Stimulated activated CD4-positive, alpha-beta T cell treated with anti-CD3 and anti-CD28 coated beads, Interleukin-4, amount 100 ng/mL, for 1 hour (primary cell): ENCODE results near the gene RFESD.
"Not testable (repeated sequence)": the region's sequence is repeated elsewhere in the genome, so short reads cannot be mapped to it uniquely, and the experiment has no call there.

Experiments
- DNase-seq: peaks from one replicate; pipeline ENCODE4 v3.0.0-alpha.2; 2020

RFESD gene

DNA sequence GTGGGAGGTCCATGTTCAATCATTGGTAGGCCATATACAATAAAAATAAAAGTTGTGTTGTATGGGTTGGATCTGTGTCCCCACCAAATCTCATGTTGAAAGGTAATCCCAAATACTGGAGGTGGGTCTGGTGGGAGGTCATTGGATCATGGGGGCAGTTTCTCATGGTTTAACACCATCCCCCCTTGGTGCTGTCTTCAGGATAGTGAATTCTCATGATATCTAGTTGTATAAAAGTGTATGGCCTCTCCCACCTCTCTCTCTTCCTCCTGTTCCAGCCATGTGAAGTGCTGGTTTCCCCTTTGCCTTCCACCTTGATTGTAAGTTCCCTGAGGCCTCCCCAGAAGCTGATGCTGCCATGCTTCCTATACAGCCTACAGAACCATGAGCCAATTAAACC, 21.1 kb downstream of the RFESD start:
- no peak for DNase-seq

DNA sequence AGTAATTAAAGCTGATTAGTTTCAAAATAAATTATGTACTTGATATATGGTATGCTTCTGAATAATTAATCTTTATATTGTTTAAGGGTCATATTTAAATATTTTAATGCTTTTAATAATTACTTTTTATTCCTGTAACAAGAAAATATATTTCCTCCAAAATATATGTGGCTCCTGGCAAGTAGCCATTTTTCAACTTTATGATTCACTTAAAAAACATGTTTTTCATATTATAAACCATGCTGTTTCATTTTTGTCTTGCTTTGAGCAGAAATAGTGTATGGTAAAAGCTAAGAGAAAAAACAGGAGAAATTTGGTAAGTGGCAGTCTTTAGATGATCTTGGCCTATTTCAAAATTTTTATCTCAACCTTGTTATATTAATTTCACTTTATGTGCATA, 21.6 kb downstream of the RFESD start:
- DNase-seq: no peak

DNA sequence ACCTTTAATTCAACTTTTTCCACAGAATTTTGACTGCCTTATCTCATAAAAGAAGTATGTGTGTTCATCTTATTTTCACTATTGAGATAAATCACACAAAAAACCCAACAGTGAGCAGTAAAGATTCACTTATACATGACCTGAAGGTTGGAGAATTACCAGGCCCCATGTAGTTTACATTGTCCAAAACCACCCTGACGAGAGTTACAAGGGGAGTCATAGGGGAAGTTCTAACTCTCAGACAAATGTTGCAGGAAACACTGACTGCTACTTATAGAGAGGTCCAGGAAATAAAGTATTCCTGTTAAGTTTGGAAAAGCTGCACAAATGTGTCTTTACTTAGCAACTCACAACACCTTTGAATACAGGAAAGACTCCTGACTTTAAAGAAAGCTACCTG, 22.2 kb downstream of the RFESD start:
- DNase-seq: no peak

DNA sequence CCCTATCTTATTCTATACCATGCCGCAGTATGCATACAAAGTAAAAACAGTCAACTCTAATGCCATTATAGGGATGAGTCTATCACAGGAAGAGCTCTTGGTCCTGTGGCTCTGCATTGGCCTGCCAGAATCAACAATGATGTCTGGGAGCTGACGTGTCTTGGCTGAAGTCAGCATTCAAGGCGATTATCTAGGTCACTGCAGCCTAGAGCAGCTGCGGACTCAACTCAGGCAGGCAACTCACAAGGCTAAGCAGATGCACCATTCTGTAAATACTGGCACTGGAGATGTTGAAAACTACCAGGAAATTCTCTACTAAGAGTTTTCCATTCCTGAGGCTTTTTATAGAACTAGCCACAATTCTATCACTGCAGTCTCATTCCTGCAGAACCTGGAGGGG, 23.0 kb downstream of the RFESD start:
- no peak for DNase-seq

DNA sequence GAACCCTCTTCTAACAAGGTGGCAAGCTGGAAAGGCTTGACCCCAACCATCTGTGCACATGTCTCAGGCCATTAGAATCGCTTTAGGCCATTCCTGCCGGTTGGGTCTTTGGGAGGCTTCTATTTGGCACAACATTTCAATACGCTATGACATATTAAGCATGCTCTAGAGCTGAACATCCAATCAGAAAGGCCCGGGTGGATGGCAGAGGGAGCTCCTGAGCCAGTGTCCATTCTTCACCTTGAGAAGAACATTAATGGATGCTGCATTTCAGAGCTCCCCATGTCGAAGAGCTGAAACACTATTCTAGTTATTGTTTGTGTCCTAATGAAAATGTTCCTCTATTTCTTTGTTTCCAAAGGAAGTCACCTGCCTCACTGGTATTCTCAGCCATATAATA, 23.4 kb downstream of the RFESD start:
- no peak for DNase-seq

GRCh38 chr5:95670568-95670967, 24.0 kb downstream of the RFESD start:
- DNase-seq: no peak

- no peak for DNase-seq
Observed at GRCh38 chr5:95671826-95672225, 25.2 kb downstream of the RFESD start.

DNA sequence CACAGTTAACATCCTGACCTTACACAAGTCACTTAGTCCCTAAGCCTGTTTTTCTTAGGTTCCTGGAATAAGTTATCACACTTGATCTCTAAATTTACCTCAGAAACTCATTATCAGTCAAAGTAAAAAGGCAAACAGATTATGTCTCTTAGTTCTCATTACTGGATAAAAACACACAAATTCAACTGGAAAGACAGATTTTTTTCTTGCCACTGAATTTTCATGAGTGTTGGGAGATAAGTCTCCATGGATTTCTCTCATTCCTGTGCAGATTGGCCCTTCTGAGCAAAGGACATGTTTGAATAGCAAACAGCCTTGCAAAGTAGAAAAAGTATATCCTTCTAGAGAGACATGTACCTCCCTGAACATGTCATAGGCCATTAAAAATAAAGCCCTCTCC, 26.1 kb downstream of the RFESD start:
- DNase-seq: no peak

- no peak for DNase-seq
Observed at GRCh38 chr5:95673081-95673480, 26.5 kb downstream of the RFESD start.

DNA sequence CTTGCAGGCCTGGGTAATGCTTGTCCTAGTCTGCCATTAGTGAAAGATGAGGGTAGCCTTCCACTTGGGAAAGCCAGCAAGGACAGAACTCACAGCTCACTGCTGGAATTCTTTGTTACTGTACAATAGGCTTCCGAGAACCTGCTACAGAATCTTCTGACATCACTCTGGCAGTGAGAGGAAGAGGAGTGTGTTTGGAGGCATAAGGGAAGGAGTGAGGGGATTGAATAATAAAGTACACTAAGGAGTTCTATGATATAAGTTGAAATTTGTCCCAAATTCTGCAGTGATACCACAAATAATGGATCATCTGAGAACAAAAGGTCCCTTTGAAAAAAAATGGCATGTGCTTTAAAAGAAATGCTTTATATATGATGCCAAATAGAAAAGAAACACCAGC, 36.3 kb downstream of the RFESD start, which contains the start of gene SPATA9:
SPATA9 (minus strand) TSS at position 101 of the 400 bp plus-strand sequence. CDS start 137 bp downstream, outside the sequence.
- DNase-seq: no peak

GRCh38 chr5:95684361-95684760, 37.8 kb downstream of the RFESD start:
- DNase-seq: no peak

DNA sequence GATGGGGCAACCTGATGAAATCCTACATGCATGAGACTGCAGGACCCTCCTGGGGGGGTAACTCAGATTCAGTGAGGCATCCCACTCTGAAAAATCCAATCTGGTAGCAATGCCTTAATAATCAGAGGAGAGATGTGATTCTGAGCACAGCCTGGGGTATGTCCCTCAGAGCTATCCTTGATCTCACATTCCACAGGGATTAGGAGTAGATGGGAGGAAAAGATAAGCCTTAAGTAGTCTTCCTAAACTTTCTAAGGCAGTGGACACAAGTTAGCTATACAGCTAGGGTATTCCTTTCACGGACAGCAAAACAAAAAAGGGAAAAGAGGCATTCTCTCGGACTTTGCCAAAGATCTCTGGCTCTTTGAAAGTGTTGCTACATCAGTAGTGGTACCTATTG, 40.1 kb downstream of the RFESD start:
- DNase-seq: no peak

DNA sequence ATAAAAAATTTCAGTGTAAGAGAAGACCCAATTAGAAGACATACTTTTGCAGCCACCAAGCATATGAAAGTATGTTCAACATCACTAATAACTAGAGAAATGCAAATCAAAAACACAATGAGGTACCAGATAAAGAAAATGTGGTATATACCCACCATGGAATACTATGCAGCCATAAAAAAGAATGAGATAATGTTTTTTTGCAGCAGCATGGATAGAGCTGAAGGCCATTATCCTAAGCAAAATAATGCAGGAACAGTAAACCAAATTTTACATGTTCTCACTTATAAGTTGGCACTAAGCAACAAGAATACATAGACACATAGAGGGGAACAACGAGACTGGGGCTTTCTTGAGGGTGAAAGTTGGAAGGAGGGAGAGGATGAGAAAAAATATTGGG, 43.1 kb downstream of the RFESD start:
- DNase-seq: no peak

DNA sequence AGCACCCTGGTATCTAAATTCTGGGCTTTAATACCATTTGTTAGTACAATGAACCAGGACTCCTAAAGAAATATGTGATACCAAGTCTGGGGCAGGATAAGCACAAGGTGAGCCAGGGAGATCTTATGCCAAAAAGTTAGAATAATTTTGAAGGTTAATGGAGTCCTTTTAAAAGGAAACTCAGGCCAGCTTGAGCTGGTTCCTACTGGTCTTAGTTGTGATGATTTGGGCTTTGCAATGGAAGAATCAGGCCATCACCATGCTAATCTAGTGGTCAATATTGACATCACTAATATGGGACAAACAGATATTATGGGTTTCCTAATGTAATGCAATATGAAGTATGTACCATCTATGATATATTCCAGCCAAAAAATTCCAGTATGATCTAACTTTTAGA, 43.8 kb downstream of the RFESD start:
- no peak for DNase-seq

- DNase-seq: no peak
Observed at GRCh38 chr5:95697781-95698681, 51.5 kb downstream of the RFESD start.

GRCh38 chr5:95699337-95699736, 52.8 kb downstream of the RFESD start:
- no peak for DNase-seq

- no peak for DNase-seq
Observed at GRCh38 chr5:95701074-95701473, 54.5 kb downstream of the RFESD start.

GRCh38 chr5:95704150-95704549, 57.6 kb downstream of the RFESD start:
- no peak for DNase-seq

GRCh38 chr5:95706196-95706595, 59.6 kb downstream of the RFESD start:
- not testable (repeated sequence) for DNase-seq

- no peak for DNase-seq
Observed at GRCh38 chr5:95707055-95707454, 60.5 kb downstream of the RFESD start.
